NCI-H748 treated with DMSO at 0.1 percent for 48 hours (cell line): ENCODE results near the gene C2CD2.

Source experiments
- DNase-seq: peaks from one replicate; lab custom pipeline; 2025; lab: John Stamatoyannopoulos, UW

The C2CD2 gene

DNA sequence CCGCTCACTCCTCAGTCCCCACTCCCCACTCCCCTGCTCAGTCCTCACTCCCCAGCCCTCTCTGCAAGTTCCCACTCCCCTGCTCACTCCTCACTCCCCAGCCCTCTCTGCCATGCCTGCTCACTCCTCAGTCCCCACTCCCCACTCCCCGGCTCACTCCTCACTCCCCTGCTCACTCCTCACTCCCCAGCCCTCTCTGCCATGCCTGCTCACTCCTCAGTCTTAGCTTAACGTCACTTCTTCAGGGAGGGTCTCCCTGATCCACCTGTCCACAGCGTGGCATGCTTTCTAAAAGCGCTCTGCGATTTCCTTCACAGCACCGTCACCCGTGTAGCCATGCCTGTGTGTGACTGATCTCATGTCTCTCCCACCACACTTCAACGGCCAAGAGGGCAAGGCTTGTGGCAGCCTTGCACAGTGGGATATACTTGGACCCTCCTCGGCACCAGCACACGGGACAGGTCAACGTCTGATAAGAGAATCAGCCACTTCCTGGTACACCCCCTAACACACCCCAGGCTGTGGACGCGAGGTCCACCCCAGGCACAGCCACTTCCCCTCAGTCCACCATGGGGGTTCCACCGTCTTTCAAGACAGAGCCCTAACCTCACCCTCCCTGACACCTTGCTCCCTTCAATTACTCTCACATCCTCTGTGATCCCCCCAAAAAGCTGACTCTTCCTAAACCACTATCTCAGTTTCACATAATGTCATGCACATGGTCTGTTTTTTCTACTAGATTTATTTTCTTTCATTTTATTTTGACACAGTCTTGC, 88.6 kb downstream of the C2CD2 start:
- DNase-seq = no peak

- DNase-seq = no peak
Observed at GRCh38 chr21:41864311-41865001, 89.4 kb downstream of the C2CD2 start.

DNA sequence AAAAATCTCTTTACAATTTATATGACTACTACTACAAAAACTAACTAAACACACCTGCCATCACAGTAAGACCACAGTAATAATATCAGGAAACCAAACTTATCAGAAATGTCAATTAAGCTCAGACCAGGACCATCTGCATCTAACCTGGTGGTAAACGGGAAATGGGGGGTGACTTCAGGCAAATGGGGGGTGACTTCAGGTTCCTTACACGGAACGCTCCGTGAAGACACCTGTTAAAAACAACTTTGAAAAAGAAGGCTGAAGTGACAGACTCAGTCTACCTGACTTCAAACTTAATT, 90.4 kb downstream of the C2CD2 start:
- DNase-seq = no peak

DNA sequence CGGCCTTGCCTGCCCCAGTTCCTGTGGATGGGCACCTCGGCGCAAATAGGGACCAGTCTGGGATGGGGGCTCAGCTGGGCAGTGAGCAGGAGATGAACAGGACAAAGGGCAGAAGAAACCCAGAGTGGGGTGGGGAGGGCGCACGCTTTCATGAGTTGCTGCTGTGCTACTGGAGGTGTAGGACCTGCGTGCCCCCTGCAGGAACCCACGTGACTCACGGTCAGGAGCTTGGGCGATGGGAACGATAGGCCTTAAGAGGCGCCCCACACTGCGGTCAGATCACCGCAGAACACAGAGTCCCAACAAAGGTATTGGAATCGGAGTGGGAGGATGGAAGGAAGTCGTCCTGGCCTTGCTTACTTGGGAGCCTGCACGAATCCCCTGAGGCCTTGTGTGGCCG, 91.8 kb downstream of the C2CD2 start:
- DNase-seq = no peak

DNA sequence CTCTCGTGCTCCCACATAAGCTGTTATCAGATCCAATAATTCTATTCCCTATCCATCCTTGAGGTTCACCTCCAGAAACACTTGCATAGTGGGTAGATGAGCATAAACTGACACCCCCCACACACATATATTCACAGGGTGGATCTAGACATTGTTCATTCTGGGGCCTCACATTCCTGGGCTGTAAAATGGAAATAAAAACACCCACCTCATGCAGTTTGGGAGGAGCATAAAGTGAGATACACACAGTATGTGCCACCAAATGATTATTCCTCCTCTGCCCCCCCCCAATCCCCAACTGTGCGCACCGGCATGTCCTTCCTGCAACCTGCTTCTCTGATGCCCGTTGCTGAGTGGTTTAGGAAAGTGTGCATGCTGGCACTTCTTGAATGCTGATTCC, 92.6 kb downstream of the C2CD2 start:
- DNase-seq = no peak

DNA sequence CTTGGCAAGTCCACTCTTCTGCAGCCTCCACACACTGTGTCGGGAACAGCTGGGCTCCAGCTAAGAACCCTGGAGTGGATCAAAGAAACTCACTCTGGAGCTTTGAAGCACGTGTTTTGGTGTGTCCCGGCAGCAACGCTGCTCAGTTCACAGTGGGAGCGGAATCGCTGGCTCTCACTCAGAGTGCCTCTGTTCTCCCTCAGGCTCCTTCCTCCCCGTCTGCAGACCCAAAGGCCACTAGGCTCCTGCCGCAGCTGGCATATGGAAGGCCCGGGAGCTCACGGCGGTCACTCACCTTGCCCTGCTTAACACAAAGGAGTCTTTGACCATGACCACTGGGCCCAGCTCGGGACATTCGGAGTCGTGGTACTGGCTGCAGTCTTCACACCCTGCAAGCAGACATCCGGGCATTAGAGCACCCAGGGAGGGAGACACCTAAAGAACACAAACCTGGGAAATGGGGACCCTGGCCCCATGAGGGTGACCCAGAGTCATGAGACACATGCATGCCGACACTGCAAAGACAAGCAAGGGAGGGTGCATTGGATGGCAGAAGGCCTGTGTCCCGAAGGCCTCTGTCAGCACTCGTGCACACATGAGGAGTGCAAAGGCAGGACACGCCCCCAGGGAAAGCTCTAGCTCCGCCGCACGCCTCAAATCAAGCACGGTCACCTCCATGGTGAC, 94.4 kb downstream of the C2CD2 start:
- DNase-seq = no peak

DNA sequence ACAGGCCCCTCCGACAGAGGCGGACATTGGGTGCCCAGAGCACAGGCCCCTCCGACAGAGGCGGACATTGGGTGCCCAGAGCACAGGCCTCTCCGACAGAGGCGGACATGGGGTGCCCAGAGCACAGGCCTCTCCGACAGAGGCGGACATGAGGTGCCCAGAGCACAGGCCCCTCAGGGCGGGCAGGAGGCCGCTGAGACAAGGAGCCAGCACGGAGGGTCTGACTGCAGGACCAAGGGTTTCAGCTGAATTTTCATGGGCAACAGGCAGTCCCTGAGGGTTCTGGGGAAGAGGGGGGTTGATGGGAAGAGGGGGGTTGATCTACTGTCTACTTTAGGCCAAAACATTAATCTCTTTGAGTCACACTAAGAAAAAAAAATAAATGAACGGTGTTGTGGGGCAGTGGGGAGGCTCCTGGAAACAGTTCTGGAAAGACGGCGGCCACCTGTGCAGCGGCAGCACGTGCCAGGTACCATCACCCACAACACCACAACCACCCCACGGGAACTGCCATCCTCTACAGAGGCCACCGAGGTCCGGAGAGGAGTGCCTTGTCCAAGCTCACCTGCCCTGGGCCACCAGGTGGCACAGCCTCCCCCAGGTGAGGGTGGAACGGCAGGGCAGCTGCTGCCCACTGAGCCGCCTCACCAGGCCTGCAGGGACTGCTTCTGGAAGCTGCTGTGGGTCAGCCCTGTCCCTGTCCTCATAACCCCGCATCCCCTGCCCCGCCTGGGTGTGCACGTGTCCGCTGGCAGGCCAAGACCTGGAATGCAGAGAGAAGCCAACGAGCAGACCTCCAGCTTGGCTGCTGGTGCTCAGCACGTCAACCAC, 95.1 kb downstream of the C2CD2 start:
- DNase-seq = no peak

GRCh38 chr21:41857771-41858300, 96.0 kb downstream of the C2CD2 start:
- no peak for DNase-seq

DNA sequence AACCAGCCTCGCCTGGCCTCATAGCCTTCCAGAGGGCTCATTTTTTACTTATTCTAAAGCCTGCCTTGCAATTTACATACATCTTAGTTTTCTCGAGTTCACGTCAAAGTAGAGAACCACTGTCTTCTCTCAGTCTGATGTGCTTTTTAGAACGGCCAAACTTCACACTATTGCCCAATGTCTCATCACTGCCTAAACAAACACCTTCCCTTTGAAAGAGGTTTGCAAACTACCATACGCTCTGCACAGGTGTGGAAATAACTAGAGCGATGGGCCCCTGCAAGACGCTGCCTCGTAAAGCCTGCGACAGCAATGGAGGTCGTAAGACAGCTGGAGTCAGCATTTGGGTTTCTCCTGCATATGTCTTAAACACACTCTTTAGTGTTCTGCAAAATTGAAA, 97.2 kb downstream of the C2CD2 start:
- DNase-seq = no peak

- no peak for DNase-seq
Observed at GRCh38 chr21:41854426-41854995, 99.3 kb downstream of the C2CD2 start.

- no peak for DNase-seq
Observed at GRCh38 chr21:41852929-41853320, 100.9 kb downstream of the C2CD2 start.

DNA sequence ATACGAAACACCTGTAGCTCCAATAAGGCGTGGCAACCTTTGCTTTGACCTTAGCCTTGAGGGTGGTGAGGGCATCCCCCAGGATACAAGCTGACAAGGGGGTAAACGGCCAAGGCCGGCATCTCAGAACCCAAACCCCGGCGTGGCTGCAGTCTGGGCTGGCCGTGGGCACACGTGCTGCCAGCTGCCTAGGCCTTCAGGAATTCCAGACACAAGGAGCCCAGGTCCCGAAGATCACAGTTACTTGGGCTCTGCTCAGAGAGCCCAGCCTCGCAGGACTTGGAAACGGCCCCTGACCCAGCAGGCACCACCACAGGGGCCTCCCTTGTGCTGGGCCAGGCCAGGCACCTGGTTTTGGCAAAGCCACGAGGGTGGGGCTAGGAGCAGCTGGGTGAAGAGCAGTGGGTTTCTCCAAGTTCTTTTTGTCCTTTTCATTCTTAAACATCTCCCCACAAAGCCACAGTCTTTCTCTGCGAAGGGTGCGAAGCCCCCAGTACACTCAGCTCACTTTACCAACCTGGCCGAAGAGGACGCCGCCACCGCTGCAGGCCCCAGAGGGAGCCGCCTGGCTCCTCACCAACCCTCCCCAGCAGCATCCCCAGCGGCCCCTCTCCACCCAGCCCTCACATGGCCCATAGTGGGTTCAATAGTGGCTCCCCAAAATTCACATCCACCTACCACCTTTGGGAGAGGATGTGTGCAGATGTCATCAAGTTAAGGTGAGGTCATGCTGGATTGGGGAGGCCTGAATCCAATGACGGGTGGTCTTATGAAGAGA, 101.5 kb downstream of the C2CD2 start:
- no peak for DNase-seq

GRCh38 chr21:41851090-41851790, 102.6 kb downstream of the C2CD2 start:
- DNase-seq = no peak

GRCh38 chr21:41850085-41850484, 103.7 kb downstream of the C2CD2 start:
- DNase-seq = no peak

- DNase-seq = no peak
Observed at GRCh38 chr21:41848958-41849580, 104.7 kb downstream of the C2CD2 start.

DNA sequence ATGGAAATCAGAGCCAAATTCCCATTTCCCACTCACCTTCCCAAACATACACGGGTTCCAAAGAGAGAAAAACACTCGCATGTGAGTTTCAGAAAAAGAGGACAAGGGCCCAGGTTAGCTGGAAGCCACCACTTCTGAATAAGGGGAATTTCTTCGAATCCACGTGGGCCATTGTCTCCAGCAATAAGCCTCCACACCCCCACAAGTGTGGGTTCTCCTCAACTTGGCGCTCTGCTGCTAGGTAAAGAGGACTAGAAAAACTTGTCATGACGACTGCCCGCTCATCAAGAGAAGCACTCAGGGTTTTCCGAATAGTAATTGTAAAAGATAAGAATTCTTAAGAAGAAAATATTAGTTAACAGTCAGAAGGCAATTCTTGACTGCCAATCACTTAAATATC, 105.3 kb downstream of the C2CD2 start:
- no peak for DNase-seq

DNA sequence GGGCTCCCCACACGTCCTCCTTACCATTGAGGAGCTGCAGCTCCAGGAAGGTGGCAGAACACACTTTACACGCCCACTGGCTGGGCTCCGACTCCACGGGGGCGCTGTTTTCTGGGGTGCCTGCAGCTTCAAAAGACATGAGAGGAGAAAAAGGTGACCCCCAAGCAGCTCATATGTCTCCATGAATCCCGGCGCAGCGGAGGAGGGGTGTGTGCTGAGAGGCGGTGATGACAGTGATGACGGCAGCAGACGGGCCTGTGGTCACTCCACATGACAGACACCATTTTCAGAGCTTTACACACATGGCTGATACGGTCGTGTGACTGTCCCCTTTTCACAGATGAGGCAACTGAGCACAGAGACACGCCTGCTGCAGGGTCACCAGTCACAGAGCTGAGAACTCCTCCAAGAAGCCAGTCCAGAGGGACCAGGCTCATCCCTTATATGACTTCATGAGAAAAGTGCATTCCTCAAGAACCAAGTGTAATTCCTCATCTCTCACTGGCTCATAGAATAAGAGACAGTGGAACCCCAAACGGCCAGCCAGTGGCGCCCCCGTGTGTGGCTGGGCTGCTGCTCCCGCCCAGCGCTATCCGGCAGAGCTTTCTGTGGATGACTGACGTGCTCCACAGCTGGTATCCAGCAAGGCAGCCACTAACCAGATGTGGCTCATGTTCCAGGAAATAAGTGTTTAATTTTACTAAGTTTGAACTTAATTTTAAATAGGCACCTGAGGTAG, 106.6 kb downstream of the C2CD2 start:
- no peak for DNase-seq

- no peak for DNase-seq
Observed at GRCh38 chr21:41846536-41846935, 107.3 kb downstream of the C2CD2 start.

DNA sequence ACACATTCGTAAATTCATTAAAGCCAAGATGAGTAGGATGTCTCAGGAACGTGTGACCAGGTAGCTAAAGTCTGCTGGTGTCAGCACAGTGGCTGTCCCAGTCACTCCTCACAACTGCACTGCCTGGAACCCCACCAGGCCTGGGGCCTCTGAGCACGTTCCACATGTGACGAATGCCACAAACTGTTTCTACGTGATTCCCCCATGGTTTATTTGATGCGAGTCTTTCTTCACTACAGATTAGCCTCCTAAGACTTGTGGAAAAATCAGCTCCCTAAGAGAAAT, 107.8 kb downstream of the C2CD2 start:
- no peak for DNase-seq
